Pons (tissue), 1 donor: Measurements from ENCODE around the gene MPL.

ENCODE experiments used
- DNase-seq: peaks from one replicate; pipeline ENCODE4 v3.0.0-alpha.2; 2016; ENCODE audit warnings: low spot score

Gene MPL

GRCh38 chr1:43325381-43325780 lies 12.2 kb upstream of the MPL start:
- no peak for DNase-seq

GRCh38 chr1:43327549-43328292 lies 9.9 kb upstream of the MPL start:
- DNase-seq: no peak

- DNase-seq: no peak
Observed at GRCh38 chr1:43329995-43330751, 7.4 kb upstream of the MPL start.

- no peak for DNase-seq
Observed at GRCh38 chr1:43331688-43332087, 5.9 kb upstream of the MPL start.

- DNase-seq: no peak
Observed at GRCh38 chr1:43334453-43335205, 3.0 kb upstream of the MPL start.

- no peak for DNase-seq
Observed at GRCh38 chr1:43338001-43338400, 383 bp downstream of the MPL start.

GRCh38 chr1:43339584-43340232 lies 2.1 kb downstream of the MPL start:
- no peak for DNase-seq

- DNase-seq: no peak
Observed at GRCh38 chr1:43340559-43340958, 2.9 kb downstream of the MPL start.

- DNase-seq: no peak
Observed at GRCh38 chr1:43344267-43344850, 6.7 kb downstream of the MPL start.

- DNase-seq: no peak
Observed at GRCh38 chr1:43345120-43345519, 7.5 kb downstream of the MPL start.

- DNase-seq: no peak
Observed at GRCh38 chr1:43346636-43347035, 9.0 kb downstream of the MPL start.

GRCh38 chr1:43348343-43348808 lies 10.8 kb downstream of the MPL start:
- DNase-seq: no peak

GRCh38 chr1:43348809-43349593 lies 11.4 kb downstream of the MPL start:
- no peak for DNase-seq

GRCh38 chr1:43349594-43350306 lies 12.1 kb downstream of the MPL start:
- DNase-seq: no peak

- DNase-seq: no peak
Observed at GRCh38 chr1:43350976-43351375, 13.4 kb downstream of the MPL start.

- DNase-seq: no peak
Observed at GRCh38 chr1:43351421-43352350, 14.1 kb downstream of the MPL start.

GRCh38 chr1:43352351-43352705 lies 14.7 kb downstream of the MPL start:
- DNase-seq: no peak

GRCh38 chr1:43352881-43353280 lies 15.3 kb downstream of the MPL start:
- DNase-seq: no peak

- DNase-seq: no peak
Observed at GRCh38 chr1:43354471-43354870, 16.9 kb downstream of the MPL start.
